Gastrocnemius medialis (tissue), 4 donors: Measurements from ENCODE around the gene TANC1.

Source experiments
- CTCF ChIP-seq, 5 experiments: fragments of 450-650 bp in 3 of 5; fragments of 200-600 bp in 2 of 5; sonication (generic) in 2 of 5; IDR thresholded peaks in 4 of 5; conservative IDR thresholded peaks in 1 of 5; 1 replicate in 4 of 5; 2 replicates in 1 of 5; pipeline ENCODE4 v1.5.1; 2016 to 2019; ENCODE audit warnings: antibody characterized with exemption in 5 of 5, mild to moderate bottlenecking in 3 of 5, moderate library complexity in 3 of 5
- POLR2A ChIP-seq, 2 donors: fragments of 450-650 bp; IDR thresholded peaks; one replicate each; pipeline ENCODE4 v1.6.1; 2017; ENCODE audit warnings: antibody characterized with exemption in 2 of 2, mild to moderate bottlenecking in 2 of 2, moderate library complexity in 2 of 2

GRCh38 chr2:158923641-158924040, 44.8 kb upstream of the TANC1 start:
- TF ChIP-seq CTCF (IDR thresholded peaks at IDR 0.05 in 4 of 5, conservative IDR thresholded peaks at IDR 0.05 in 1 of 5), result no peak
- TF ChIP-seq POLR2A (IDR thresholded peaks at IDR 0.05), result no peak
